Measurements from ENCODE around the gene BMP4. TPM values are rescaled to one million over a fixed set of nuclear protein-coding genes. Genes with fewer than 3 reads are reported as not detected.

Gene BMP4
- total and polyA plus RNA-seq, 2 of the 13 experiments (the other 11 are each of a cell fraction or from before 2014, with no cell fraction given): 56.4 to 169 TPM

GRCh38 chr14:53957739-53958138 lies 1.1 kb upstream of the BMP4 start (continued):
- TF ChIP-seq ZFP90 (CRISPR knock-in tag; IDR thresholded peaks at IDR 0.05; ENCODE audit: borderline replicate concordance): no peak
- 0 out of 2 replicates have a peak, but pooled peaks have one; percentile 18 for TF ChIP-seq HDAC2 (CRISPR knock-in tag; IDR thresholded peaks at IDR 0.05)
- TF ChIP-seq ZNF782 (CRISPR knock-in tag; IDR thresholded peaks at IDR 0.05; ENCODE audit: borderline replicate concordance): no peak
- no peak for TF ChIP-seq SSRP1 (CRISPR knock-in tag; IDR thresholded peaks at IDR 0.05)
- 0 out of 2 replicates have a peak, but pooled peaks have one; percentile 10 for TF ChIP-seq MED1 (CRISPR knock-in tag; IDR thresholded peaks at IDR 0.05)
- no peak for TF ChIP-seq KDM6A (CRISPR knock-in tag; IDR thresholded peaks at IDR 0.05; ENCODE audit: low read depth)
- no peak for TF ChIP-seq E2F5 (CRISPR knock-in tag; conservative IDR thresholded peaks at IDR 0.05)
- TF ChIP-seq, protein P1, sequence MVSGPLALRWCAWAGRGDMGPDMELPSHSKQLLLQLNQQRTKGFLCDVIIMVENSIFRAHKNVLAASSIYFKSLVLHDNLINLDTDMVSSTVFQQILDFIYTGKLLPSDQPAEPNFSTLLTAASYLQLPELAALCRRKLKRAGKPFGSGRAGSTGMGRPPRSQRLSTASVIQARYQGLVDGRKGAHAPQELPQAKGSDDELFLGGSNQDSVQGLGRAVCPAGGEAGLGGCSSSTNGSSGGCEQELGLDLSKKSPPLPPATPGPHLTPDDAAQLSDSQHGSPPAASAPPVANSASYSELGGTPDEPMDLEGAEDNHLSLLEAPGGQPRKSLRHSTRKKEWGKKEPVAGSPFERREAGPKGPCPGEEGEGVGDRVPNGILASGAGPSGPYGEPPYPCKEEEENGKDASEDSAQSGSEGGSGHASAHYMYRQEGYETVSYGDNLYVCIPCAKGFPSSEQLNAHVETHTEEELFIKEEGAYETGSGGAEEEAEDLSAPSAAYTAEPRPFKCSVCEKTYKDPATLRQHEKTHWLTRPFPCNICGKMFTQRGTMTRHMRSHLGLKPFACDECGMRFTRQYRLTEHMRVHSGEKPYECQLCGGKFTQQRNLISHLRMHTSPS (CRISPR knock-in tag; IDR thresholded peaks at IDR 0.05; ENCODE audit: low read depth): no peak
- TF ChIP-seq SAP130 (CRISPR knock-in tag; IDR thresholded peaks at IDR 0.05; ENCODE audit: low read depth): 0 out of 2 replicates have a peak, but pooled peaks have one; percentile 17
- TF ChIP-seq ZNF746 (CRISPR knock-in tag; IDR thresholded peaks at IDR 0.05): no peak
- peak; percentile 27; the same call in 1 of the 2 replicates for TF ChIP-seq FOXP4 (CRISPR knock-in tag; IDR thresholded peaks at IDR 0.05)
- TF ChIP-seq ZNF292 (CRISPR knock-in tag; IDR thresholded peaks at IDR 0.05; ENCODE audit: borderline replicate concordance, low read depth): 0 out of 2 replicates have a peak, but pooled peaks have one; percentile 44
- no peak for TF ChIP-seq ELF4 (CRISPR knock-in tag; IDR thresholded peaks at IDR 0.05; ENCODE audit: borderline replicate concordance)
- TF ChIP-seq SMAD9 (CRISPR knock-in tag; IDR thresholded peaks at IDR 0.05): no peak
- no peak for TF ChIP-seq FOXC1 (CRISPR knock-in tag; IDR thresholded peaks at IDR 0.05; ENCODE audit: borderline replicate concordance)
- no peak for TF ChIP-seq HOXA9 (CRISPR knock-in tag; IDR thresholded peaks at IDR 0.05; ENCODE audit: borderline replicate concordance)
- no peak for TF ChIP-seq ZBTB38 (CRISPR knock-in tag; IDR thresholded peaks at IDR 0.05)
- TF ChIP-seq NR0B2 (CRISPR knock-in tag; IDR thresholded peaks at IDR 0.05): no peak
- 0 out of 2 replicates have a peak, but pooled peaks have one; percentile 58 for TF ChIP-seq ZNF557 (CRISPR knock-in tag; IDR thresholded peaks at IDR 0.05)
- TF ChIP-seq, protein P2, sequence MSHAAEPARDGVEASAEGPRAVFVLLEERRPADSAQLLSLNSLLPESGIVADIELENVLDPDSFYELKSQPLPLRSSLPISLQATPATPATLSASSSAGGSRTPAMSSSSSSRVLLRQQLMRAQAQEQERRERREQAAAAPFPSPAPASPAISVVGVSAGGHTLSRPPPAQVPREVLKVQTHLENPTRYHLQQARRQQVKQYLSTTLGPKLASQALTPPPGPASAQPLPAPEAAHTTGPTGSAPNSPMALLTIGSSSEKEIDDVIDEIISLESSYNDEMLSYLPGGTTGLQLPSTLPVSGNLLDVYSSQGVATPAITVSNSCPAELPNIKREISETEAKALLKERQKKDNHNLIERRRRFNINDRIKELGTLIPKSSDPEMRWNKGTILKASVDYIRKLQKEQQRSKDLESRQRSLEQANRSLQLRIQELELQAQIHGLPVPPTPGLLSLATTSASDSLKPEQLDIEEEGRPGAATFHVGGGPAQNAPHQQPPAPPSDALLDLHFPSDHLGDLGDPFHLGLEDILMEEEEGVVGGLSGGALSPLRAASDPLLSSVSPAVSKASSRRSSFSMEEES (CRISPR knock-in tag; IDR thresholded peaks at IDR 0.05): no peak

Data from HepG2 (cell line).